Renal cortical epithelial cell (primary cell): ENCODE results near the gene STOX2. TPM values are rescaled to one million over a fixed set of nuclear protein-coding genes. Genes with fewer than 3 reads are reported as not detected.
A peak's percentile ranks its signal among the peaks of the same experiment; 100 is the strongest.

Experiments
- DNase-seq: peaks from one replicate; pipeline ENCODE4 v3.0.0-alpha.2; 2011; ENCODE audit warnings: low read depth
- total RNA-seq: library from RNA; depleted of rRNA; stranded (reverse); fragments of >200 nt; gene quantifications from 2 replicates; pipeline ENCODE4 v1.2.3, GENCODE V29; 2014

Gene STOX2
- total RNA-seq, 1 donor from 2014 or later, result 16.4 TPM

DNA sequence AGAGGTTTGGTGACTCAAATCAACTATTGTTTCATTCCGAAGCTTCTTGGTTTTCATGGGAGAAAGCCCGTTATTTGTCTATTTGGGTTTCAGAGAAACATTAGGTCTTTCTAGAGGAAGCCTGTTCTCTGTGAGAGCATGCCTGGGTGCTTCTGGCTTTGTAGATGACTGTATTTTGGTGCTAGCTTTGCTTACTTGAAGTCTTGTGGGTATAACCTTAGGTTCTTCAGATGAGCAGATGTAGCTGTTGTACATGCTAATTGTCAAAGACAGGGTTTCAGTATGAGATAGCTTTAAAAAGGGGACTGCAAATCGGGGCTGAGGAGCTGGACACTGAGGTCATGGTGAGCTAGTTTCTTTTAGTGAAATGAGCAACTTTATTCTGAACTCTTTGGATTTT is 7.9 kb upstream of the STOX2 start:
- no peak for DNase-seq

DNA sequence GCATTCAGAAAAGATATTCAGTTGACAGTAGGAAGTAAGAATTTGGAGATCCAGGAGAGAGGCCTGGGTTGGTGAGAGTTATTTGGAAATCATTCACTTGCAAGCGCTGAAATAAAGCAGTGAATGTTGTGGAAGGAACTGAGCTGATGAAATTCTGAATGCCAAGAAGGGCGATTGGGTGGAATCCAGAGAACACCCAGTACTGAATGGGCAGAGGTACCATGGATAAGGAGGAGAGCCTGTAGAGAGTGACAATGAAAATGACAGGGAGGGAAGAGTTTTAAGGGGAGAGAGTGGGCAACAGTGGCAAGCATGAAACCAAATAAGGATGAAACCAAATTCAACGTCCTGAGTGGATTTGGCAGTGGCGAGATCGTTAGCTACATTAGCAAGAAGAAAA is 6.7 kb upstream of the STOX2 start:
- no peak for DNase-seq

DNA sequence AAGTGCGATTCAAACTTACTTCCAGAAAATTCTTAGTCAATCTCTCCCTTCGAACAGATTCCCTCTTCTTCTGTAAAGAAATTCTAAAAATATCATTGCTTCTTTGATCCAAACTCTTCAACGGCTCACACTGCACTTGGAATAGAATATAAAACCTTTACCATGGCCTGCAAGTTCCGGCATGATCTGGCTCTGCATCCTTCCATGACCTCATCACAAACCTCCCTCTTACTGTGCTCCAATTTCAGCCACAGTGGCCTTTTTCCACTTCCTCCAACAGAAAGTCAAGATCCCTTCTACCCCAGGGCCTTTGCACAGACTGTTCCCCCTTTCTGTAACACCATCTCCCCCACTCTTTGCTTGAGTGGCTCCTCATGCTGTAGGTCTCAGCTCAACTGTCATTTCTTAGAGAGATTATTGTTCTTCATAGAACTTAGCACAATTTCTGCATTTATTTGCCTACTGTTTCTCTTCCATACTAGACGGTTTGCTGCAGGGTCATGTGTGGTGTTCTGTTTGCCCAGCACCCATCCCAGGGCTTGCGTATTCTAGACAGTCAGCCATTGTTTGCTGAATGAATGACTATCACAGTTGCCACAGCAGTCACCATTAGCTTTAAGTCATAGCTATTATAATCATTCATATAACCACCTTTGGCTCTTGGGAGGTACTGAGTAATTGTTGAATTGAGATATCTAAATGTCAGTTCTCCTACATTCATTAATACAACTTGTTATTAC is 1.9 kb upstream of the STOX2 start:
- DNase-seq, result no peak

DNA sequence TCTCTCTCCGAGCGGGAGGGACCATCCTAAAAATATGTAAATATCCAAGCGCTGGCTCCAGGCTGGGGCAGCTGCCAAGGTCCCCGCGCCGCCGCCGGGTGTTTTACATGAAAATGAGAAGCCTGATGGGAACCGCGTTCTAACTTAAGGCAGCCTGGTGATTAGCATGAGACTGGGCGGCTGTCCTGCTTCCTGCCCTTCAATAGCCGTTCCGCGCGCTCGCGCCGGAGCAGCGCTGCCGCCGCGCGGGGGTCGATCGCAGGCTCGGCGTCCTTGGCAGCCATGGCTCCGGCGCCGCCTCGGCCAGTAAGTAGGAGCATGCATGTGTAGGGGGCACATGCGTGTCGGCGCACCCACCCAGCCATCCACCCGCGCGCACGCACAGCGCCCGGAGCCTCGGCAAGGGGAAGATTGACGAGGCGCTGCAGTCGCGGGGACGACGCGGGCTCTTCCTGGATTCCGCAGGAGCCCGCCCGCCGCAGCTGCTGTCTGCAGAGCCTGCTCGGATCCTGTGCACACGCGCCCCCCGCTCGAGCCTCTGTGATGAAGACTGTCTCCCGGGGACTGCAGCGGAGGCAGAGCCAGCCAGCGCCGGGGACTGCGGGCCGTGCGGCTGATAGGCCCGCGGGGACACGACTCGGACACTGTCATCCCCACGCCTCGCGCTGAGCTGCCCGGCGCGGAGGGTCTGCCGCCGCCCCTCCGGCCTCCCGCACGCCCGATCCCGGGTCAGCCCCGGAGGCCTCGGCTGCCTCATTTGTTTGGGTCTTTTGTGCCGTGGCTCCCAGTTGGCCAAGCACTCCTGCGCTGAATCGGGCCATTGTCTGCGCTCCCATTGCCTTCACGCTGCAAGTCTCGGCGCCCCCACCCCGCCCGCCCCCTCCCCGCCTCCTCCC is 734 bp downstream of the STOX2 start:
- DNase-seq, result peak; percentile 23

DNA sequence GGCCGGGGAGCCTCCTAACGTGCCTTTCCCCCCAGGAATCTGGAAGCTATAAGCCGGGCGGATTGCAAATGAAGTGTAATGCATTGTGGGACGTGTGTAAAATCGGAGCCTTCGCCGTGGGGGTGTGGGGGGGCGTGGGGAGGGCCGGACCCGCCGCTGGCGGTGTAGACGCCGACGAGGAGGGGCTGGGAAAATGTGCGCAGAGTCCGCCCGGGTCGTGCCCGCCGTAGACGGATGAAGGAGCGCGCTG is 1.3 kb downstream of the STOX2 start:
- no peak for DNase-seq

DNA sequence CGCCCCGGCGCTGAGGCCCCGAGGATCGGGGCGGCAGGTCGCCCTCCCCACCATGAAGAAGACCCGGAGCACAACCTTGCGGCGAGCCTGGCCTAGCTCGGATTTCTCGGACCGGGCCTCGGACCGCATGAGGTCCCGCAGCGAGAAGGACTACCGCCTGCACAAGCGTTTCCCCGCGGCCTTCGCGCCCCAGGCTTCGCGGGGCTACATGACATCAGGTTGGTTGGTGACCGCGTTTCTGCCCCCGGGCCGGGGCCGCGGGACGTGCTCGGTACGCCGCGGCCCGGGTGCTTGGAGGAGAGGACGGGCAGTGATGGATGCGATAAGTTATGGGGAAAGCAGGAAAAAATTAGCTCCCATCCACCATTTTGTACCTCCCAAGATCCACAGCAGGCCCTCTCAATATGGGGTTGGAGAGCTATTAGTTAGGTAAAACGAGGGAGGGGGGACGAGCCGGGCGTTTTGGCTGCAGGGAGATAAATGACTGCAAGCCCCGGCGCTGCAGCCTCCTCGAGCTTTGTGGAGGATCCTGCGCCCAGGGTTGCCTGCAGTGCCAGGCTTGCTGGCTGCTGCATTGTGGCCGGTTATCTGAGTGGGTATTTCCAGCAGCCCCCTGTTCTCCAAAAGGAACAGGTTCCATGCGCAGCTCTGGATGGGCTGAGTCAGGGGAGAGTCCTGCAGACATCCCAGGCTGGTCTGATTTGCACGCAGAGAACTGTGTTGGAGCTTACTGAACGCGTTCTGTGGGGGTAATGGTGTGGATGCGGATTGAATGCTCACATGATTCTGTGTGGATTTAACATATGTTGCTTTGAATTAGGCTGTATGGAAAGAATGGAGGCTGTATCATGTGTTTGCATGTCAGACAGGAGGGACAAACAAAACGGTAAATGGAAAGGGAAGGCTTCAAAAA is 1.9 kb downstream of the STOX2 start:
- no peak for DNase-seq

DNA sequence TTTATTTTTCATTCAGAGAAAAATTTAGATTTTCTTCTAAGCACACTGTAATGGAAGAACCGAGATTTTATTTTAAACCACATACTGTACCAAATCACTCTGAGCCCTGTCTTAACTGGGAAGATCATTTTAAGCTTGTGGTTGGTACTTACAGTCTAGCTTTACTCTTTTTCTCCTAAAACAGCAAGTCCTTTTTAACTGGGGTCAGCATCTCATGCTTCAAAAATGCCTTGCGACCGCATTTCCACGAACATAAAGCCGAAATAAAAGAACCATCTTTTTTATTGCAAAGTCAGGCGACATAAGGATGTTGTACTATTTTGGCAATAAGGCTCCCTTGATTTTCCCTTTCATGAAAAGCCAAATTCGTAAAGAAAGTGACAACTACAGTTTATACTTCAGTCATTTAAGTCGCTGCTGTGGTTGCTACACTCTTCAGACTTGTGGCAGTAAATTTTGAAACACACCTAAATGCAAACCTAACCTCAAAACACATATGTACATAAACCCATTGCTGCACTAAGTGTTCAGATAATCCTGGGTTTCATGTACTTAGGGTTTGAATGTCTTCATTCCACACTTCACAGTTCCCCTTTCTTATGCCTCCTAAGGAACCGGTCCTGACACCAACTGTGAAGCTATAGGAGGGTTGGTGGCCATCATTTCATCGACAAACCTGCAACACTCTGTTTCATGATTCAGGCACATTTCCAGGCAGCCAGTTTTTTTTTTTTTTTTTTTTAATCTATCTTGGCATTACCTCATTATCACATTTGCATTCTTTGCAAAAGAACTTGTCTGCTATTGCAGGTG is 3.0 kb downstream of the STOX2 start:
- DNase-seq, result no peak

DNA sequence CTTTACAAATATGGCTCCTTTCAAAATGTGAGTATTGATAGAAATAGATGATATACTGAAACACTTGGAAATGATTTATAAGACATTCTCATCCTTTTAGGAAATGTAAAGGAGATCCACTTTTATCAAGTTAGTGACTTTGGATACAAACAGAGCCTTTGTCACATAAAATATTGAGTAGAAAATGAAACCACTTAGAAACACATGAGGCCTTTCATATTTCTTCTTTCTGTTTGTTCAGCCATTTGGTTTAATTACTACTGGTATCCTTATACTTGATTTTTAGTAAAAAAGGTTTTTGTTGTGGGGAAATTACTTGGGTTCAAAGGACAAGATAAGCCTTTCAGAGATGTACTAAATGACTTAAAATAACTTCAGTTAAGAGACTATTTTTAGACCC is 4.1 kb downstream of the STOX2 start:
- no peak for DNase-seq

DNA sequence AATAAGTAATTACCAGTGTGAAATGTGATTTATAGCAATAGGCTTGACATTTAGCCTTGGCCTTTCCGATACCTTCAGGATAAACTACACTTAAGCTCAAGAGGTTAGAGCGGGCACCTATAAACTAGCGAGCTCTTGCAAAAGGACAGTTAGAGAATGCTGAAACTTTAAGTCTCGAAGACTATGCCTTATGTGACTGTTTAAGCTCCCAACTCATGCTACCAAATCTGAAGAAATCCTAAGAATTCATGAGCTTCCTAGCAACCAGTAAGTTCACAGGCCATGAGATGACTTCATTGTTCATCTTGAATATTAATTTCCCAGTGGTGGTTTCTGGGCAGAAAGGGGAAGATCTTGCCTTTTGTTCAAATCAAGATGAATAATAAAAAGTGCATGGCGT is 4.7 kb downstream of the STOX2 start:
- no peak for DNase-seq

DNA sequence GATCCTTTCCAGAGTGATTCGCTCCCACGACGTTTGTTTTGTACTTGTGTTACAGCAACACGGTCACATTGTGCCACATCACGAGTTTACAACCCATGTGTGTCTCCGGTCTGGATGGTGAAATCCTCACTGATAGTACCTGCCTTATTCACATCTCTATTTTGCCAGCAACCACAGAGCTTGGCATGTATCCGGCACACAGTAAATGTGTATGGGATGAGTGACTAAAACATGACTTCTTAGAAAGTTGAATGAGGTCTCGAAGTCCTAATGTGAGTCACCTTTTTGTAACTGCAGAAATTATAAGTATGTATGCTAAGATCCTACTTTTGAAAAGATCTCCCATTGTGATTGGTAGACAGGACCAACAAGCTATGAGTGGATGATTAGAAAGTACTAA is 7.5 kb downstream of the STOX2 start:
- no peak for DNase-seq

DNA sequence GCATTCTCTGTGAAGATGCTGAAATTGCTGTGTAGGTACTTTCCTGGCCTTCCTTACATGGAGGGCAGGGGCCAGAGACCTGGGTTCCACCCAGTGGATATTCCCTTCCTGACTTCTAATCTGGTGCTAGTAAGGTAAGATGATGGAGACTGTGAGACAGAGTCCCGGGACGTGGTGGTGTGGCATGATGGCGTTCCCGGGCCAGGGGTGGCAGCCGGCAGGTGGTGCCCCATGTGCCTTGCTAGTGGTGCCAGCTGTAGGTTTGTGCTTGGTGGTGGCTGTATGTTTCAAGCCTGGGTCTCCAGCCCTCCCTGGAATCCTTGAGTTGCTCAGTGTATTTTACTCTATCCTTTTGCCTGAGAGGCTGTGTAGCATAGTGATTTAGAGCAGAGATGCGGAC is 10.9 kb downstream of the STOX2 start:
- DNase-seq, result no peak

DNA sequence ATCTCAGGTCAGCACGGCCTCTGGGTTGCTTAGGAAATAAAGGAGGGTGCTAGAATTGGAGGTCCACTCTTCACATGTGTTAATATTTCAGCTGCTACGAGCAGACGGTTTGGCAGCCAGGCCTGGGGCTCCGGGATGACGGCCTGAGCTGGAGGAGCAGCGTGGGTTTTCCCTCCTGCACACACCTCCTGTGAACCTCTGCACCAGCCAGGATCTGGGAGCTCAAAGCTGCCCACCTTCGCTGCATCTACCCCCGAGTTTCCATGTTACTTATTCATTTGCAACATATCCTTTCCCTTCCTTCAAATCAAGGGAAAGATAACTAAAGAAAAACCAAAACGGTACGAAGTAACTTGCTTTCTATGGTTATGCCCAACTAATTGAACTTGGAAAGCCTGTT is 13.6 kb downstream of the STOX2 start:
- DNase-seq, result no peak

DNA sequence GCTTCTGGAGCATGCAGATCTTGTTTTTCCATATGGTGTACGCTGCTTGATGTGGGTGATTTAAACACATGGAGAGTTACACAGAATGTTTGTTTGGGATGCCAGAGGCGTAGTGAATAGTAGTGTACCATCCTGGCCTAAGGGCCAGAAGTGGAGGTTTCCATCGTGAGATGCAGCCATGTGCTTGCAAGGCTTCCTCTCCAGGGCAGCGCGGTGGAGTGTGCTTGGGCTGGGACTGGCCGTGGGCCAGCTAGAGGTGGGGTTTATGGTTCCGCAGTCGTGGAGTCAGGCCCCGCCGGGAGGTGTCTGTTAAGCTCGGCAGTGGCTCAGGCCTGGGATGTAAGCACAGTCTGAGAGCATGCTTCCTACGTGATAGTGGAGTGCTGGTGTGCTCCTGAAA is 14.0 kb downstream of the STOX2 start:
- DNase-seq, result no peak

DNA sequence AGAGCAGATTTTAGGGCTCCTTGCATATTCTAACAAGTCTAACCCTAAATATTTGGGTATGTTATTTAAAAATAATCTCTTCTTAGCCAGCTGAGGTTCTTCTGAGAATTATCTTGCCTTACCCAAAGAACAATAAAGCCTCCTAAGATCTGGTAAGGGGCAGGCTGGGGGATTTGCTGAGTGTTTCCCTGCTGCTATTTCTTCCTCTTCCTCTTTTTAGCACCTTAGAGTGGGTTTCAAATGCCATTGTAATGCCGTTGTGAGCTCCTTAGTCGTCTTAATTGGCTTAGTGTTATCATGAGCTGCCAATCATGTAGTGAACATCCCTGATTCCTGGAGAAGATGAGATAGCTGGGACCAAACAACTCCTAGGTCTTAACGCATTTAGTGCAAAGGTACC is 15.4 kb downstream of the STOX2 start:
- no peak for DNase-seq

DNA sequence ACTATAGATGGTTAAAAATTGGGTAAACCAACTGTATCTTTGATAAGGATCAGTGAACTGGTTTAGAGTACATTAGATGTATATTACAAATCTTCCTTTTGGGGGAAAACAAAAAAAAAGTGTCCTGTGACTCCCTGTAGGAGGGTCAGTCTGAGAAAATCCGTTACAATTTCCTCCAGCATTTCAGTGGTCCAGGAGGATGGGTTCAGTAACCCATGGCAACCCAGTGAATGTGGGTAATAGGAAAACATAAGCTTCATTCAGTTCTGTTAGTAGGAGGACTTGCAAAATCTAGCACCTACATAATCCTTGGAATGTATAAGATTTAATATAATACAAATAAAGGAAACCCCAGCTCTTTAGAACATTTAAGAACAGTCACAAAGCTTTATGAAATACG is 16.2 kb downstream of the STOX2 start:
- DNase-seq, result no peak

DNA sequence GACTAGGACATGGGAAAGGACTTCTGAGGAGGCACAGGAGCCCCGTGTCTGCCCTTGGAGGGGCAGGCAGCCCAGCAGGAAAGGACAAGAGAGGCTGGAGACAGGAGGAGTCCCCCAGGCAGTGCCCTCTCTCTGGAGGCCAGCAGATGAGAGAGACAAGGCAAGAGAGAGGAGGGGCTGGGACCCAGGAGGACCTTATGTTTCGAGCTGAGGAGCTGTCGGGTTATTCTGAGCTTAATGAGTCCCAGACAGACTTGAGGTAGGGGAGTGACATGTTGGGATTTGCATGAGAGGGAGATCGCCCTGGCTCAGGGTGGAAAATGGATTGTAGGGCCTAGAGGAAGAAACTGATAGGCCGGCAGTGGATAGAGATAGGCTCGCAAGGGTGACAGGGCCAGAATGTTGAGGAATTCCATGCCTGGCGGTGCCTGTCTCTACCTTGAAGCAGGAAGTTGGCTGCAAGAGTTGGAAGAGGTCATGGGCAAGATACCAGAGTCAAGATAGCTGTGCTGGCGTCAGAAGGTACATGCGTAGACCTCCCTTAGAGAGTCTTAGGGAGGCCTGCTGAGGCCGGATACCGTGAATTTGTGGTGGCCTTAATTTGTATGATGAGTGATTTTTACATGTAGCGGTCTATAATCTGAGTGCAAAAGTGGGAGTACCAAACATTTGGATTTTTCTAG is 19.4 kb downstream of the STOX2 start:
- no peak for DNase-seq

DNA sequence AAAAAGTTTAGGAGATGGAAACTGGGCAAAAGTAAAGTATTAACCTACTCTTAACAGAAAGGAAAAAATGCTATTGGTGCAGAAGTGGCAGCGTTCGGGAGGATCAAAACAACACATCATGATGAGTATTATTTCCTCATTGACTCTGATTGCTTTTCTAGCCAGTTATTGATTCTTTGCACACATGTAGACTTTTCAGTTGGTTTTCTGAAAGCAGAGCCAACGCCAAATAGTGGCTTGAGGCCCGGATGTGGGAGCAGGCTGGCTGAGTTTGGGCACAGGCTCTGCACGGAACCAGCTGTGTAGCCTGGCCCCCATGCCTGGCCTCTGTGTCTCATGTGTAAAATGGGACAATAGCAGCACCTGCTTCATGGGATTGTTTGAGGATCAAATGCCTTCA is 21.8 kb downstream of the STOX2 start:
- no peak for DNase-seq

DNA sequence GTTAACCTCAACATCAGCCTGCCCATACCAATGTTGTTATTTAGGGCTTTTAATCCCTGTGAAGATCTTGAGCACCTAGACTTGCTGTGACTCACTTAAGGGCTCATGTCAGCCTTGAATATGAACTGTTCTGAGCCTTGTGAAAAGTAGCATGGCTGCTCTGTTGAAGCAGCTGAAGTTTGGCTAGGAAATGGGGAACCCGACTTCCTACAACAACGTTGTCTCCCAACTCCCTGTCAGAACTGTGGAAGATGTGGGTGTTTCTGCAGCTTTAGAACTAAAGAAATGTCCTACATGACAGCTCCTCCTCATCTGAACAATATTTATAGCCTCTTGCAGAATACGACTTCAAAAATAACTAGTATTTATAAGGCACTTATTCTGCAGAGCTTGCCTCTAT is 27.5 kb downstream of the STOX2 start:
- no peak for DNase-seq

DNA sequence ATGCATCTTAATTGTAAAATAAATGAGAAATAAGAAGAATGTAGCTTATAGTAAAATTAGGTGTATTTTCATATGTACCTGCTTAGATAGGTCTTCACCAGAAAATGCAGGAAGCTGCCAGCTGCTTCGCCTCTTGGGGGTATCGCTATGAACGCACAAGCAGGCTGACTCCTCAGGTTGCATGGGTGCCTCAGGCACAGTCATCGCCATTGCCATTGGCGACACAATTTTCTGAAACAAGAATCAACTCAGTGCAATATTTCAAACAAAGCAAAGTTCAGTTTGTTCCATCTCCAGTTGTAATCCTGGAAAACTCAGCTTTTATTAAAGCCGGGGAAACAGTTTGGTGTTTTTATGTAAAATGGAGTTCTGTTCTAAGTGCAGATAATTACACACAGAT is 29.7 kb downstream of the STOX2 start:
- no peak for DNase-seq

DNA sequence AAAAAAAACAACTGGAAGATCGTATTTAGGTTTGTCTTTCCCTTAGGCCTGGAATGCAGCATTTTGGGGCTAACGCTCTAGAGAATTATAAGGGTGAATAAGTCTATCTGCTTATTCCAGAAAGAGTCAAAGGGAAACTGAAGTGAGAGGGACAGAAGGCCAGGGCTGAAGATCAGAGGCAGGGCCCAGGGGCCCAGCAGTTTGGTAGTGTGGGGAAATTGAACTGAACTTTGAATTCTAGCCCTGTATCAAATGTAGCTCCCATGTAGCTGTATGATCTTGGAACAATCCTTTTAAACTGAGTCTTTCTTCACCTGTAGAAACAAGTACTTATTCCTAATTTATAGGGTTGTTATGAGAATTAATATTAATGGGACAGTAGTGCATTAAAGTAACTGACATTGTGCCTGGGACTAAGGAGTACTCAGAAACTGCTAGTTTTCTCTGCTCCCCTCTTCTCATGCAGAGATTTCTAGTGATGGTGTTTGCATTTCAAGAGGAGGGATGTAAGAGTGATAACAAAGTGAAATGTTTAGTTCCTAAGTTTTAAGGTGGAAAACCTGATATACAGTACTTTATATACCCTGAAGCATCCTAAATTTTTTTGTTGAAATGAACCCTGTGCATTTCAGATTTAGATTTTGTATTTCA is 30.4 kb downstream of the STOX2 start:
- DNase-seq, result no peak

DNA sequence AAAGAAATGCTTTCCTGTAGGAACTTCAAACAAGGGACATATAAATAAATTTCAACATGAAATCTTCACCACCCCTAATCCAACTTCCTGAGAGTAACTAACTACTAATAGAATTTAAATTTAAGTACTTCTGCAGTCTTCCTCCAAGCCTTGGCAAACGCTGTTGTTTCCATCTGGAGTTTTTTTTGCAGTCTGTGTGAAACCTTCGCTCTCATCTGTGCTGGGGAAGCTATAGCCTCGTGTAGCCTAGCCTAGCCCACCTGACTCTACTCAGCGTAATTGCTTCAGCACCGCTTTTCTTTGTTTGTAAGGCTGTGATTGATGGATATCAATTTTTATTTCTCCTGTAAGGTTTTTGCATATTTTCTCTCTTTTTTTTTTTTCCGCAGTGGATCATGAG is 30.9 kb downstream of the STOX2 start:
- no peak for DNase-seq
